Dermis microvascular lymphatic vessel endothelial cell (primary cell): ENCODE measurements around the gene SERINC5. TPM values are rescaled to one million over a fixed set of nuclear protein-coding genes. Genes with fewer than 3 reads are reported as not detected.
A peak's percentile ranks its signal among the peaks of the same experiment; 100 is the strongest.
"Not testable (repeated sequence)": the region's sequence is repeated elsewhere in the genome, so short reads cannot be mapped to it uniquely, and the experiment has no call there.

Experiments
- DNase-seq, 2 donors: peaks; one replicate each; pipeline versions ENCODE4 v3.0.0 to v3.0.0-alpha.2; 2010; ENCODE audit warnings: low read depth in 2 of 2
- total RNA-seq: library from RNA; depleted of rRNA; stranded (reverse); fragments of >200 nt; gene quantifications from 2 replicates; pipeline ENCODE4 v1.2.1, GENCODE V29; 2014

The SERINC5 gene
- total RNA-seq, 1 donor from 2014 or later, result 14.0 TPM

DNA sequence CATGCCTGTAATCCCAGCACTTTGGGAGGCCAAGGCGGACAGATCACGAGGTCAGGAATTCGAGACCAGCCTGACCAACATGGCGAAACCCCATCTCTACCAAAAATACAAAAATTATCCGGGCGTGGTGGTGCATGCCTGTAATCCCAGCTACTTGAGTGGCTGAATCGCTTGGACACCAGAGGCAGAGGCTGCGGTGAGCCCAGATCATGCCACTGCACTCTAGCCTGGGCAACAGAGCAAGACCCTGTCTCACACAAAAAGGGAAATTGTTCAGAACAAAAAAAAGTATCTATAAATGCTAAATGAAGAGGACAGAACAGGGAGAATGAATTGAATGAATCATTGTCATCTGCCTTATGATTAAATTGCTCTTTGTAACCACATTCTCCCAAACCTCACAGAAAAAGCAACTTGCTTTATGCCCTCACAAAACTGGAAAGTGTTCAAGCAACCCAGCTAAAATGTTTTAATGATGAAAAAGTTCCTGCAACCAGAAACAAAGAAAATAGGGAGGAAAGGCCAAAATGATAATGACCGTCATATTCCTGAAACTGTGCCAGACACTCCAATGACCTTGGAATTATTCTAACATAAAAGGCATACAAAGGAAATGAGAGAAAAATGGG is 83.7 kb downstream of the SERINC5 start:
- DNase-seq, result peak; percentile 43 to 80

DNA sequence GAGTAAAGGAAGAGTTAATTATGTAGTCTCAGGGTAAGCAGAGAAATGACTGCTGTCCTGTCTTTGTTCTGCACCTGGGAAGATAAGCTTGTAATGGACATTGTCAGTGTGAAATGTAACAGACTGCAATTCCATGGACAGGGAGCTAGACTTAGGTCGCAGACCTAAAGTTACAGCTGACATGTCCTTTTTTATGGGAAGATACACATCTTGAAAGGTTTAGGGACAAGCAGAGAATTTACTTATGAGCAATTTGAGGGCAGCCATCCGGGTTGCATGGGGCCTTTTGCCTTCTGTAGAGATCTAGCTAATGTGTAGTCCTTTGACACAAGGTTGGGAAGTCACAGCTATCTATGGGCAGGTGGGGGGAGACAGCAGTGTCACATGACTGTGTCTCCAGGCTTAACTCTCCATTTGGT is 85.7 kb downstream of the SERINC5 start:
- DNase-seq, result no peak

DNA sequence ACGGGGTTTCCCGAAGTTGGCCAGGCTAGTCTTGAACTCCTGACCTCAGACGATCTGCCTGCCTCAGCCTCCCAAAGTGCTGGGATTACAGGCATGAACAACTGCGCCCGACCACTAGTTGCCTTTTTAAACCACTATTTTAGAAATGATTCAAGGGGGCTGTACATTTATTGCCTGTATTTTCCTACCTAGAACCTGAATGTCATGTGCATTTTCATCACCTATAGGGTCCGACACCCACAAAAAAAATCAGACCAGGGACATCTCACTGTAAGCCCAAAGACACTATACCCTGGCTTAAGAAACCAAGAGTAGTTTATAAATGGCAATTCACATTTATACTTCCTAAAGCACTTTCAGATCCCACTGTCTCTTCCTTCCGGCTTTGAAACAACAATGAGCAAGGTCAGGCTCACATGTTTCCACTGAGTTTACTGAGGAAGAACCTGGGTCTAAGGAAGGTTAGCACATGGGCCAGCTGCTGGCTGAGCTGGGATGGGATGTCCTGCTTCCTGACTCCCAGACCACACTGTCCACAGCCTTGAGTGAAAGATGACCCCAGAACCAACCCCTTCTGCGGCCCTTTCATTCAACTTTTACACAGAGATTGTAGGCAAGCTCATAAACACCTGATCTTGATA is 87.3 kb downstream of the SERINC5 start:
- DNase-seq, result peak; percentile 49 to 83

DNA sequence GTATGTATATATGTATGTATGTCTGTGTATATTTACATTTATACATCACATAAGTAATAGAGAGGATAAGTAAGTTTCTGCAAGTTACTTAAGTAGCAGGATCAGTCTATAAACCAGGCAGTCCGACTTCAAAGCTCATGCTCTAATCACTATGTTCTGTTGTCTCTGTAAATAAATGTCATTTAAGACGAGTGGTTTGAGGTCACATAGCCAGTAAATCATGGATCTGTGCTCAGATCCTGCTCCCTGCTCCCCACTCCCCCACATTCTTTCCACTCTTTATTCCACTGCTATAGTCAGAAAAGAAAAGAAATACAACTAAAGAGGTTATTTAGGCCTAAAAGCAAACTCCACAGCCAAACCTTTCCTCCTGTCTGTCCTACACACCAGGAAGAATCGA is 90.4 kb downstream of the SERINC5 start:
- DNase-seq, result no peak

DNA sequence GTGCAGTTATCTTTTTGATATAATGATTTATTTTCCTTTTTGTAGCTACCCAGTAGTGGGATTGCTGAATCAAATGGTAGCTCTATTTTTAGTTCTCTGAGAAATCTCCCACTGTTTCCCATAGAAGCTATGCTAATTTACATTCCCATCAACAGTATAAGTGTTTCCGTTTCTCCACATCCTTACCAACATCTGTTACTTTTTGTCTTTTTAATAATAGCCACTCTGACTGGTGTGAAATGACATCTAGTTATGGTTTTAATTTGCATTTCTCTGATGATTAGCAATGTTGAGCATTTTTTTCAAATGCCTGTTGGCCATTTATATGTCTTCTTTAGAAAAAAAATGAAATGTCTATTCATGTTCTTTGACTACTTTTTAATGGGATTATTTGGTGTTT is 94.7 kb downstream of the SERINC5 start:
- no peak for DNase-seq

DNA sequence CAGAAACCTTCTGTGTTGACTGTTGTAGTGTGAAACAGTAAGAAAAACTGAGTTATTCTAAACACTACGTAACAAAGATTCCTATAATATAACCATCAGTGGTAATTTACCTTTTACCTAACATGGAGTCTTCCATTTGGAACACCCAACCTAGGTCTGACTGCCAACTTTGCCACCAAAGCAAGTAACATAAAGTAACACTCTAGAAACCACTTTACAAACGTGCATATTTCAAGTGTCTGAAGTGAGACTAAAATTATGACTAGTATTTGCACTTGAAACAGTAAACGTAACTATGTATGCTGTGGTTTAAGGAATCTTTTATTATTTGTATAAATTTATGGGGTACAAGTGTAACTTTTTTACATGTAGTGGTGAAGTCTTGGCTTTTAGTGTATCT is 95.6 kb downstream of the SERINC5 start:
- no peak for DNase-seq

DNA sequence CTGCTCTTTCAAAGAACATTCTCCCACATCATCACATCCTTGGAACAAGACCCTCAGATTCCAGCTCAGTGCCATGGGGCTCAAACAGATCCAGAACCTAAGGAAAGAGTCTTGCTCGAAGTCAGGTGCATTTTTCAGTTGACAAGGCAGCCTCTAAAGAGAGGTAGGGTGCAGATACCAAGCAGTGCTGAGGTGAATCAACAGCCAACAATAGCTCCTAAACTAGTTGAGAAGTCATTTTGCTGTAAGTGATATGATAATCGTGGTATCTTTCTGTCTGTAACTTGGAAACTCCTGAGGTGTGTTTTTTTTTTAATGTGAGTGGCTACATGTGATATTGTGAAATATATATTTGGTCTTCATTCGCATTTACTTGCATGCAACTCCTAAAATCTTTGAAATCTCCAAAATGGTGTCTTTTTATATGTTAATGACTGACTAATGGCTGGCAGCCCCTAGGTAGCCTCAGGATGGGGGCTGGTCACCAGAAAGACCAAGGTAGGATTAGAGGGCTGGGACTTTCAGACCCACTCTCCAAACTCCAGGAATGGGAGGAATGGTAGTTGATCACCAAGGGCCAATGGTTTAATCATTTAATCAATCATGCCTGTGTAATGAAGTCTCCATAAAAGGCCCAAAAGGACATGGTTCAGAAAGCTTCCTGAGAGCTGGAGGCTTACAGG is 96.6 kb downstream of the SERINC5 start:
- DNase-seq, result no peak

DNA sequence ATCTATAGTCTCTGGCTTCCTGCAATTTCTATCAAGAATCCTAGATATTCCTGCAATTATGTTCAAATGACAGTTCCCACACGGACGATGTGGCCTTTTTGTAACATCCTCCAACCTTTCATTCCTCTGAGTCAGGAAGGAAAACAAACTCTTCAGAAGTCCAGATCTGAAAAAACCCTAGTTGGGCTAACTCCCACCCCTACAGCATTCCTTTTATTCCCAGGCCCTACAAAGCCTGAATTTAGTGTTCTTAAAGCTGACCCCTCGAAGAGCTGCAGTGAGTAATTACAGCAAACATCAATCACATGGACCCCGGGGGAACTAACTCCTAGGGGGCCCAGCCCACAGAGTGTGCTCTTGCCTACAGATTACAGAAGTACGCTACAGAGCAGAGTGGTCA is 99.7 kb downstream of the SERINC5 start:
- no peak for DNase-seq

DNA sequence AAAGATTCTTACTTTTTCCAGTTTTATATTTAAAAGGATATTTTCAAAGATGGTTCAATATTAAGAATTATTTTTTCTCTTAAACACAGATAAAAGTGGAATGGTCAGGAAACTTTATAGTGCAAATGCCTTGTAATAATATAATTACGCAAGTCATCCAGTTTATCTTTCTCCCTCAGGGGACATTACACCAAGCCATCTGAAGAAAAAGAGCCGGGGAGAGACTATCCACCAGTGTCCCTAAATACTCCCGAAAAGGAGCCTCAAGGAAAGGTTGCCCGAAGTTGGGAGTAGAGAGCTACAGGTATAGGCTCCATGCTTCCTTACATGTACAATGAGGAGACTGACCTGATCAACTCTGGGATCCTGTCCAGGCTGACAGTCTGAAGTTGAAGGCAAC is 101.1 kb downstream of the SERINC5 start:
- DNase-seq, result no peak

DNA sequence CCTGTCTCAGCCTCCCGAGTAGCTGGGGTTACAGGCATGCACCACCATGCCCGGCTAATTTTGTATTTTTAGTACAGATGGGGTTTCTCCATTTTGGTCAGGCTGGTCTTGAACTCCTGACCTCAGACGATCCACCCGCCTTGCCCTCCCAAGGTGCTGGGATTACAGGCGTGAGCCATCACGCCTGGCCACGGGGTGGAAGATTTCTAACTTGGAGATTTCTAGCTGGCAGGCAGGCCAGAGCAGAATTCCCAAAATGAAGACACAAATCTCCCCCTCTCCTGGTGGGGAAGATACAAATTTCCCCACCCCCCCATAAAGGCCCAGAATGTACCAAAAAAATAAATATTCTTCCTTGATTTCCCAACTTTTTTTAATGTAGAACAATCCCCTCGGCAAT is 101.6 kb downstream of the SERINC5 start:
- DNase-seq, result not testable (repeated sequence)

DNA sequence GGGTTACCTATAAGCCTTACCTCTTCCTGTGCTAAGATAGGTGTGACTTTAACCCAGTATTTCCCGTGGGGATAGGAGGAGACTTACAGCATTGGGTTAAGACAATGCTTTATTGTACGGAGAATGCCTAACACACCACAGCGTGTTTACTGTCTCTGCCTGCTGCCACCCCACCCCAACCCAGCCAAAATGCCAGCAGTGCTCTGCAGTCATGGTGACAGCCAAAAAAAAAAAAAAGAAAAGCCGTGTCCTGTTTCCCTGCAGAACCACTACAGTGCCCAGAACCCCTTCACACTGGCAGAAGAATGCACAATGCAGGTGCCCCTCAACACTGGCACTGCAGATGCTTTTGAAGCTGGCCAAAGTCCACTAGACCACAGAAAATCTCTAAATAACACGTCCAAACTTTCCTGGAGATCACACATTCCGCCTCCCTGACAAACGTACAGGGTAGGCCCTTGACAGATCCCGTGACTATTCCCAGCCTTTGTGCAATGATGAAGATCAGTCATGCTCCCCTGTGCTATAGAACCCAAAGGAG is 102.2 kb downstream of the SERINC5 start:
- no peak for DNase-seq

DNA sequence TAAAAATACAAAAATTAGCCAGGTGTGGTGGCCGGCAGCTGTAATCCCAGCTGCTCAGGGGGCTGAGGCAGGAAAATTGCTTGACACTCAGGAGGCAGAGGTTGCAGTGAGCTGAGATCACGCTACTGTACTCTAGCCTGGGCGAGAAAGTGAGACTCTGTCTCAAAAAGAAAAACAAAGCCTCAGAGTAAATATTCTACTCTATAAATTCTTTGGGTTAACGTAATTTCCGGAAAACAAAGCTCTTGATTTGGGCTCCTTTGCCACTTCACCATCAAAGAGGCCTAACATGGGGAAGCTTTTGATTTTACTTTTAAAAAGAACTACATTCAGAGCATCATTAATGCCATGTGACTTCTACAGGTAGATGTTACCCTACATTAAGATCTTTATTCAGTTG is 103.1 kb downstream of the SERINC5 start:
- DNase-seq, result no peak

DNA sequence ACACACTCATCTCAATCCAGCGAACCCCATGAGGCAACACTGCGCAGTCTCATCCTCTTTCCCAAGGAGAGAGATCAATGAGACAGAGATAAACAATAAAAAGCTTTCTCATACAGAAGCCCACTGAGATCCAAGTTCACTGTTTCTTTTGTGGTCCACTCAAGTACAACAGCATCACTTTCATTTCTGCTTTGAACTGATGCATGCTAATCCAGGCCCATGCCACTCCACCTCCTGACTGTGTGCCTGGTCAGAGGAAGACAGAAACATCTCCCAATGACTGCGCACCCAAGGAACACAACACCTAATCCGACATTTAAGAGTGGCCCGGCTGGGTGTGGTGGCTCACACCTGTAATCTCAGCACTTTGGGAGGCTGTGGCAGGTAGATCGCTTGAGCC is 104.0 kb downstream of the SERINC5 start:
- no peak for DNase-seq

DNA sequence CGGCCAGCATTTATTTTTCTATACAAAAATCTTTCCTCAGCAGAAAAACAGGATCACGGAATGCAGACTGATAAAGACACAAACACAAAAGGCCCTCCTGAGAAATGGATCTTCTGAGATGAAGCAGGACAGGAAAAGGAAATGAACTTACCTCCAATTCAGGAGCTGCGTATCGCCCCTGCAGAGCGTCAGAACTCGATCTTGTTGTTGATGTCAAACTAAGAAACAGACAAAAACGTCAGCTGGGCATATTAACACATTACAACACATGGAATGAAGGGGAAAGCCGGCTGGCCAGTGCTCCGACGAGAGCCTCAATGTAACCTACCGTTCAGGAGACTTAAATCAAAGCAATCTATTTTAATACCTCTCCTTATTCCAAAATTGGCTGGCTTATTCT is 105.1 kb downstream of the SERINC5 start:
- DNase-seq, result no peak

DNA sequence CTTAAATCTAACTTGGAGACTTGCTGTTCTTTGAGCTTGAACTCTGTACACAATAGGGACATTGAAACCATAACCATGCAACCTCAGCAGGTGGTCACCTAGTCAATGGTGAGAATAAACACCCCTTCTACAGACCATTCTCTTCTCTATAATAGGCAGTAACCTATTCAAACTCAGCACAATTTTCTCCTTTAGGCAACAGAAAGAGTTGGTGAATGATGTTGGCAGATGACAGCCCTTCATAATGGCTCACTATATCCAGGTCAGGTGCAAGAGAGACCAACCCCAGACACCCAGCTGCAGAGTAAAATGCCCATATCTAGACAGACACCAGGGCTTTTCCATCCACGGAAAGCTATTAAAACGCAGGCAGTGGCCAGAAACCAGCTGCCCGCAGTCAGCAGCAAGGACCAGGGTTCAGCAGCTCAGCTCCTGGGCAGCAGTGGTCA is 106.7 kb downstream of the SERINC5 start:
- DNase-seq, result peak in 1 of 2 donors; percentile 36

DNA sequence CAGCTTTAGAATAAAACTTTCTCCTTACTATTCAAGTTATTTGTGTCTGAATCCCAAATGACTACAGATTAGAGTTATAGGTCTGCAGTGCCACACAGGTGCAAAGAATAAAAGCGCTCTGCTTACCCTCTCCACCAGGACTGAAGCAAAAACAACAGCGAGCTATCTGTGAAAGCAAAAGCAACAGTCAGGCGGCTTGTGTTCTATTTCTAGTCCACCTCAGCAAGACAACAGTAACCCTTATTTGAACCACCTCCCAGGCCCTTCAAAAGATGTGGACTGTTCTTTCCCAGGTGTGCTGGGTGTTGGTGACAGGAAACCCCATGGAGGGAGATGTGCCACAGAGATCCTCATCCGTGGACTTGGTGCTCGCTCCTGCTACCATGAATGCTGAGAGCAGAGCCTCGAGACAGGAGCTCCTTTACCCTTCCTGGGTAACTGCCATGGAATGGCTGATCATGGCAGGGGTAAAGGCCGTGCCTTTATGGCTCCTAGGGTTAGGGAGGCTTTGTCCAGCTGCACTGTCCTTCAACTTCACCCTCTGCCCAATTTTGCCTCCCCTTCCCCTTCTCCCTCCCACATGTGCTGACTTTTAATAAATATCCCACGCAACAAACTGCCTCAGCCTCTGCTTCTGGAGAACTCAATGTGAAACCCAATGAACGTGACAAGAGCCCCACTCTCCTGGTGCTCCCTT is 108.6 kb downstream of the SERINC5 start:
- no peak for DNase-seq

DNA sequence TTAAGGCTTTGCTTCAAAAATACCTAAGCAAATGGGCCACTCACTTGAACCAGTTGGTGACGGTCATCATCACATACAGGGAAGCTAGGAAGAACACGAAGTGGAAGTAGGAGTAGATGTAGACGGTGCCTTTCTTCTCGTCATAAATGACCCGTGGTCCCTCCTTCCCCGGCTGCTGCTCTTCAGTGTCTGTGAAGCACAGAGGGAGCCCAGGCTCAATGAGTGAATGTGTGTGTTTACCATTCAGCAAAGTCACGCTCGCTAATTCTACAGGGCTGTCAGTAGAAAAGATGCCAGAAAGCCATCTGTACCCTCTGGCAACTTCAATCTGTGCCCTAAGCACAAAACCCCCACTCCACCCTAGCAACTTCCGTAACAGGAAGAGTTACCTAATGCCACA is 109.8 kb downstream of the SERINC5 start:
- no peak for DNase-seq

DNA sequence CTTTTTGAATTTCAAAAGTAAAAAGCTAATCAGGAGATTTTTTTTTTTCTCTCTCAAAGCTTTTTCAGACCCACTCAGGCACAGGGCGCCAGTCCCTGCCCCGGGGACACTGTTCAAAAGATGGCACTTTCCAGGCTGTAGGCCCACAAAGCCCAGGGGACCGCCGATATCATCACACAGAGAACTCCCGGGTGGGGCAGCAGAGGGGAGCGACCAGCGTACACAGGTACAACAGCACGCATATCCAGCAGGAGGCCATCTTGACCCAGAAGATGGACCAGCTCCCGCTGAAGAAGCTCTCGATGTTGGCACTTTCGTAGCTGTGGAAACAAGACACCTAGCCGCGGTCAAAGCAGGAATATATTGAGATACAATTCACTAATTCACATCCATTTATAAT is 112.4 kb downstream of the SERINC5 start:
- no peak for DNase-seq

DNA sequence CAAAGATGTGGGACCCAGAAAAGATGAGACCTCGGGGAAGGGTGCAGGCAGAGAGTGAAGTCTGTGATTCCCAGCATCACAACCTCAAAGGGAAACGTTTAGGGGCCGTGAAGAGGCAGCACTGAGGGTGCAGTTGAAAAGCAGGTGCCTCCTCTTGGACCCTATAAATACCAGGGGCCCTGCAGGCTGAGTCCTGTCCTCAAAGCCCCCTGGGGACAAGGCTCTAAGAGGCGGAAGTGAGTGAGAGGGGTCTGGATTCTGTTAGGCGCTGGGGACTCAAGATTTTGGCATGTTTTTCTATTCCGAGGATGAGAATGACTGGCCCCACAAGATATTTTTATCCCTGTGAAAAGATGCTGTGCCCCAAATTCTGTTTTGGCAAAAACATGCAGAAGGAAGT is 112.9 kb downstream of the SERINC5 start:
- no peak for DNase-seq

DNA sequence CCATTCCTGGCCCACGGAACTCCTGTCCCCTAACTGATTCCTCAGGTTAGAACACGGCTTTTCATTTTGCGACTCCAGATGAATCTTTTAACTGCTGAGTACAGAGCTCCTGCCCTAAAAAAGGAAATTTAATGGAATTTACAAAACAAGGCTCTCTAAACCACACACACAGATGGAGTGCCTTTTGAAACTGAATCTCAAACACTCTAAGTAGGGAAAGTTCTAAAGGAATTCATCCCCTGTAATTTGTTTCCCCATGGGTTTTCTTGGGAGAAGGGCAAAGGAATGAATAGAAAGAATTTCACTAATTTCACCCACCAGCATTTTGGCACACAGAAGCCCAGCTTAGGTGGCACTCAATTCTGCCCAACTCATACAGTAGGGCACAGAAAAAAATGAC is 114.2 kb downstream of the SERINC5 start:
- no peak for DNase-seq

DNA sequence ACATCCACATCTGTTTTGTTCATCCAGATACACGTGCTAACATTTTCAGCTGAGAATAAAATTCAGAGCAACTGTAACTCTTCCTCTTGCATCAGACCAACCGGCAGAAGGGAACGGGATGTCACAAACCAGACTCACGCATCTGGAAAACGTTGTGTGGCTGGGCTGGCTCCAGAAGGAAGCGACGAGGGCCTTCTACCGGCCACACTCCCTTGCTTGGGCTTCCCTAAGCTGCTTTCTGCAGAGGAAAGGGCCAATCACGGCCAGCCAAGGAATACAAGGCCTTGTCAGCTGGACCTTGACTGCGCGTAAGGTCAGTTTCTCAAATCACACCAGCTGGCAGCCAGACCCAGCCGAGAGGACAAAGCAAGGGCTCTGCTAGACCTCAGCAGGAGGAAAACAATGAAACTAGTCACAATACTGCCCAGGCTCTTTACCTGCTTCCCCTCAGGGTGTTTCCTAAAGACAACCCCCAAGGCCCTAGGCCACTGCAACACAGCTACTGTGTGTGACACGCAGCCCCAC is 114.6 kb downstream of the SERINC5 start:
- DNase-seq, result peak in 1 of 2 donors; percentile 2

DNA sequence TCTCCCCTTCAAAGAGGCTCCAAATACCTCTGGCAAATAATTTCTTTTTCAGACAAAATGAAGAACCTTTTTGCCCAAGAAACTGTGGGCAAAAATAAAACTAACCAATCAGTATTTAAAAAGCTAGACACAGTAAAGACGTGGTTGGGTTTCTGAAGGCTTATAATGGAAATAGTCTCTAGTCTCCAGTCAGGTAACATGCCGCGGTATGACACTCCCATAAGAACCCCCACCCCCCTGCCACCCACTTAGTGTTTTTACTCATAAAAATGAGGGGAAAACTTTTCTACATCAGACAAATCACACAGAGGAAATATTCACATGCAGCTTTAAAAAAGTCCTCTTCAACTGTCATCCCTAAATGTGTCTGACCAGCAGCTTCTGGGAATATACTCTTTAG is 115.4 kb downstream of the SERINC5 start:
- DNase-seq, result no peak
